Measurements from ENCODE around the gene ENO3.
"Not testable (repeated sequence)": the region's sequence is repeated elsewhere in the genome, so short reads cannot be mapped to it uniquely, and the experiment has no call there.

ENO3 gene

DNA sequence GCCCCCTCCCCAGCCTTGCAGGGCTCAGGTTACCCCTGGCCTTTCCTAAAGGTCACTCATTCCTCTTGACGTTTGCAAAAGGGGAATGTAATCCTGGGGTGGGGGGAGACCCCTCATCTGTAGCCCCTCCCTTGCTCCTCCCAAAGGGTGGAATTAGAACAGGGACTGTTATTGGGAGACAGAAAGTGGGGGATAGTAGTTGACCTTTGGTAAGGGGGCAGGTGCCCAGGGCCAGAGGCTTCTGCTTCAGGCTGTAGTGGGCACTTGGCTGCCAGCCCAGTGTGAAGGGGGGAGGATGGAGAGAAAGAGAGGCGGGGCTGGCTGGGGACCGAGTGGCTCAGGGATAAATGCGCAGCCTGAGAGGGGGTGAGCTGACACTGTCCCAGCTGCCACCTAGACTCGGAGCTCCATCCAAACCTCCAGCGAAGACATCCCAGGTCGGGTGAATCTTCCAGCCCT is at the start of gene ENO3:
ENO3 (plus strand) TSS at position 374 of the 459 bp plus-strand sequence. CDS start 711 bp downstream, outside the sequence.
- DNase-seq (ENCODE audit: low read depth), result no peak

DNA sequence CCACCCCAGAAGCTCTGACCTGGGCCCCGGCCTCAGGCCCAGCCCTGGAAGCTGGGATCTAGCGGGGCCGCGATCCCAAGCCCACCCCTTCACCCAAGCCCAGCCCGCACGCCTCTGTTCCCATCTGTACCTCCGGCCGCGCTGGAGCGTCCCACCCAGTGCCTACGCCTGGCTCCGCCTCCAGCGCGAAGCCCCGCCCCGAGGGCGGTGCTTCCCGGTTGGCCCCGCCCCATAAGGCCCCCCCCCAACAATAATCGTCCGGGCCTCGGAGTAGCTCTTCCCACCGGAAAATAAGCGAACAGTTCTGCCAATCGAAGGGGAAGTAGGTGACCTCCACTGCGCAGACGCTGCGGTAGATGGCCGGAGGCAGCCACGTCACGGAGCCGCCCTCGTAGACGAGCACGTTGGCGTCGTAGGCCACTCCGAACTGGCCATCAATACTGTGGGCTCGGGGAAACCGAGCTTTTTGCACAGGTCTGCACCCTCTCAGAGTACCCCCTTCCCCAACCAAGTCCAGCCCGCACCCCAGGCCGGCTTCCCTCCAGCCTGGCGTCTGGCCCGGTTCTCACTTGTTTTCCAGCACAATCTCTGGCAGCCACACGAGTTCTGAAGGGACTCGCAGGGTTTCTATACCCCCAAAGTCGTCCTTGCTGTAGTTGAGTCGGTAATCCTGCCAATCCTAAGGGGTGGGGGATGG is 49.1 kb upstream of the ENO3 start:
- peak; percentile 74 for DNase-seq (ENCODE audit: low read depth)

GRCh38 chr17:4902540-4902939 is 48.4 kb upstream of the ENO3 start:
- DNase-seq (ENCODE audit: low read depth), result no peak

- DNase-seq (ENCODE audit: low read depth), result peak; percentile 61
Measured at GRCh38 chr17:4903051-4903818, 47.7 kb upstream of the ENO3 start, which contains the start of gene CHRNE. TSS of gene CHRNE (minus strand) at chr17:4903098. CDS start at chr17:4903063, 35 bp downstream.

DNA sequence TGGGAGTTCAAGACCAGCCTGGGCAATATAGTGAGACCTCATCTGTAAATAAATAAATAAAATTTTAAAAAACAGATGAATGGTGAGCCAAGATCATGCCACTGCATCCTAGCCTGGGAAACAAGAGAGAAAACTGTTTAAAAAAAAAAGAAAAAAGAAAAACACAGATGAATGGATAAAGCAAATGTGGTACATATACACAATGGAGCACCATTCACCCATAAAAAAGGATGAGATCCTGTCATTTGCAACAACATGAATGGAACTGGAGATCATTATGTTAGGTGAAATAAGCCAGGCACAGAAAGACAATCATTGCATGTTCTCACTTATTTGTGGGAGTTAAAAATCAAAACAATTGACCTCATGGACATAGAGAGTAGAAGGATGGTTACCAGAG is 44.3 kb upstream of the ENO3 start:
- not testable (repeated sequence) for DNase-seq (ENCODE audit: low read depth)

DNA sequence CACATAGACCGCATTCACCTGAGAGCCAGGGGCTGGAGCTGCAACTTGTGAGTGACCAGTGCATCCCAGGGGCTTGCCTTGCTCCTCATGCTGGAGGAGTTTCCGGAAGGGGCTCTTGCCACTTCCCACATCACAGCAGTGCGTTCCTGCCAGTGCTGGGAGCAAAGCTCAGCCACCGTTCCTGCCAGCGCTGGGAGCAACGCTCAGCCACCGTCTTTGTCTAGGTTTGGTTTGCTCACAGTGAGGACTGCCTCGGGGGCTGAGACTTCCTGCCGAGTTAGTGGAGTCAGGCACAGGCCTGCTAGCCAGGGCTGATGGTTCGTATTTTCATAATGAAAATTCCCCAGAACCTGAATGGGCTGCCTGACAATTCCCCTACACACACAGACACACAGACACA is 42.6 kb upstream of the ENO3 start:
- DNase-seq (ENCODE audit: low read depth), result no peak

- peak; percentile 68 for DNase-seq (ENCODE audit: low read depth)
Measured at GRCh38 chr17:4908711-4909496, 42.0 kb upstream of the ENO3 start.

GRCh38 chr17:4913994-4914393 is 36.9 kb upstream of the ENO3 start:
- DNase-seq (ENCODE audit: low read depth), result no peak

GRCh38 chr17:4914551-4914950 is 36.4 kb upstream of the ENO3 start:
- not testable (repeated sequence) for DNase-seq (ENCODE audit: low read depth)

DNA sequence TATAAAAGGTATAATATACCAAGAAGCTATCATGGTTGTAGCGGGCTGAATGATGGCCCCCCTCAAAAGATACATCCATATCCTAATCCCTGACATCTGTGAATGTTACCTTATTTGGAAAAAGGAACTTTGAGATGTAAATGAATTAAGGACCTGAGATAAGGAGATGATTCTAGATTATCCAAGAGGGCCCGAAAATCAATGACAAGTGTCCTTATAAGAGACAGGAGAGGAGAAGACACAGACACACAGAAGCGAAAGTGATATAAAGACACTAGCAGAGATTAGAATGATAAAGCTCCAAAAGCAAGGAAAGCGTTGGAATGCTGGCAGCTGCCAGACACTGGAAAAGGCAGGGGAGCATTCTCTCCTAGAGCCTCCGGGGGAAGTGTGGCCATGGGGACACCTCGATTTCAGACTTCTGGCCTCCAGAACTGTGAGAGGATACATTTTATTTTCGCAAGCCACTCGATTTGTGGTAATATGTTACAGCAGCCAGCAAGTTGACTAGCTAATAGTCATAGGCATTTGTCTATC is 31.3 kb upstream of the ENO3 start:
- no peak for DNase-seq (ENCODE audit: low read depth)

- no peak for DNase-seq (ENCODE audit: low read depth)
Measured at GRCh38 chr17:4920351-4921048, 30.4 kb upstream of the ENO3 start.

DNA sequence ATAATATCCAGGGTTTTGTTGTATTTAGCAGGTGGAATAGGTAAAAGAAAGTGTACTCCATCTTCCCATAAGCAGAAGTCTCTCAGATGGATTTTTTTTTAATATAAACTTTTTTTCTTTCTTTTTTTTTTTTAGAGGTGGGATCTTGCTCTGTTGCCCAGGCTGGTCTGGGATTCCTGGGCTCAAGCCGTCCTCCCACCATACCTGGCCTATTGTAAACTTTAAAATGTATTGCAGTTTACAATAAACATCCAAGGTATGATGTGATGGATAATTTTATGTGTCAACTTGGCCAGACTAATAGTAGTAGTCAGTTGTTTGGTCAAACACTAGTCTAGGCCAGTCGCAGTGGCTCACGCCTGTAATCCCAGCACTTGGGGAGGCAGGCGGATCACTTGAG is 29.6 kb upstream of the ENO3 start:
- no peak for DNase-seq (ENCODE audit: low read depth)

- not testable (repeated sequence) for DNase-seq (ENCODE audit: low read depth)
Measured at GRCh38 chr17:4926577-4927335, 24.2 kb upstream of the ENO3 start.

GRCh38 chr17:4928881-4929280 is 22.0 kb upstream of the ENO3 start:
- DNase-seq (ENCODE audit: low read depth), result no peak

DNA sequence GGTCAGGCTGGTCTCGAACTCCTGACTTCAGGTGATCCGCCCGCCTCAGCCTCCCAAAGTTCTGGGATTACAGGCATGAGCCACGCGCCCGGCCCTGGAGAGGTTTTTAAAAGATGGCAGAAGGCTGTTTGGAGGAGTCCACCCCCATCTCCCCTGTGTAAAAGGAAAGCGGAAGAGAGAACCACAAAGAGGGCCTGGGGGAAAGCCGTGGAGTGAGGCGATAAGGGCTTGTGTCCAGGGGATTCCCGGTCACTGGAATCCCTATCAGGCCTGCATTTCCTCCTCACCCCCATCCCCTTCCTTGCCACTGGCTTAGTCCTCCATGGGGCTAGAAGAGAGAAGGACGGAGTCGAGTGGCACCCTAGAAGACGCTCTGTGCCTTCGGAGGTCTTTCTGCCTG is 19.0 kb upstream of the ENO3 start, which contains the start of gene GP1BA:
GP1BA (plus strand) TSS at position 315 of the 400 bp plus-strand sequence. CDS start 328 bp downstream, outside the sequence.
- DNase-seq (ENCODE audit: low read depth), result peak; percentile 76

- DNase-seq (ENCODE audit: low read depth), result no peak
Measured at GRCh38 chr17:4932756-4933155, 18.2 kb upstream of the ENO3 start.

- no peak for DNase-seq (ENCODE audit: low read depth)
Measured at GRCh38 chr17:4933646-4934045, 17.3 kb upstream of the ENO3 start.

- no peak for DNase-seq (ENCODE audit: low read depth)
Measured at GRCh38 chr17:4934173-4934979, 16.5 kb upstream of the ENO3 start.

- DNase-seq (ENCODE audit: low read depth), result no peak
Measured at GRCh38 chr17:4935650-4936049, 15.3 kb upstream of the ENO3 start.

GRCh38 chr17:4936436-4936835 is 14.5 kb upstream of the ENO3 start:
- no peak for DNase-seq (ENCODE audit: low read depth)
